Stomach (tissue), 4 donors: Measurements from ENCODE around the gene R3HDM2.

ENCODE experiments used
- EP300 ChIP-seq: sonication (generic); formaldehyde crosslinking; IDR thresholded peaks from one replicate; pipeline ENCODE4 v1.6.1; 2017; ENCODE audit warnings: antibody characterized with exemption
- POLR2AphosphoS5 ChIP-seq, 3 donors: sonication (generic); formaldehyde crosslinking; IDR thresholded peaks; one replicate each; pipeline ENCODE4 v1.6.1; 2016; ENCODE audit warnings: antibody characterized with exemption in 3 of 3
- TF ChIP-seq, protein P1 (sequence below), 7 experiments: fragments of 450-650 bp in 4 of 7; fragments of 200-600 bp in 3 of 7; sonication (generic) in 3 of 7; IDR thresholded peaks; one replicate each; pipeline ENCODE4 v1.5.1; 2016 to 2019; ENCODE audit warnings: antibody characterized with exemption in 7 of 7, control low read depth in 2 of 7, mild to moderate bottlenecking in 1 of 7

DNA sequence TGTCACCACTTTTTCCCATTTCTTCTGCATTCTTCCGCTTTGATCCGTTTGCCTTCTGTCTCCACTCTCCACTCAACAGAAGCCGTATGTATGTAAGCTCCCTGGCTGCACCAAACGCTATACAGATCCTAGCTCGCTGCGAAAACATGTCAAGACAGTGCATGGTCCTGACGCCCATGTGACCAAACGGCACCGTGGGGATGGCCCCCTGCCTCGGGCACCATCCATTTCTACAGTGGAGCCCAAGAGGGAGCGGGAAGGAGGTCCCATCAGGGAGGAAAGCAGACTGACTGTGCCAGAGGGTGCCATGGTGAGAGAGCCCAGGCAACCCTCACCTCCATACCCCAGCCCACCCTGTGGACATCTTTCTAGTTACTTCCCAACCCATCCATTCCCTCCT lies 37.1 kb upstream of the R3HDM2 start:
- TF ChIP-seq POLR2AphosphoS5 (IDR thresholded peaks at IDR 0.05) (no peak), EP300 (no peak)
- TF ChIP-seq, protein P1, sequence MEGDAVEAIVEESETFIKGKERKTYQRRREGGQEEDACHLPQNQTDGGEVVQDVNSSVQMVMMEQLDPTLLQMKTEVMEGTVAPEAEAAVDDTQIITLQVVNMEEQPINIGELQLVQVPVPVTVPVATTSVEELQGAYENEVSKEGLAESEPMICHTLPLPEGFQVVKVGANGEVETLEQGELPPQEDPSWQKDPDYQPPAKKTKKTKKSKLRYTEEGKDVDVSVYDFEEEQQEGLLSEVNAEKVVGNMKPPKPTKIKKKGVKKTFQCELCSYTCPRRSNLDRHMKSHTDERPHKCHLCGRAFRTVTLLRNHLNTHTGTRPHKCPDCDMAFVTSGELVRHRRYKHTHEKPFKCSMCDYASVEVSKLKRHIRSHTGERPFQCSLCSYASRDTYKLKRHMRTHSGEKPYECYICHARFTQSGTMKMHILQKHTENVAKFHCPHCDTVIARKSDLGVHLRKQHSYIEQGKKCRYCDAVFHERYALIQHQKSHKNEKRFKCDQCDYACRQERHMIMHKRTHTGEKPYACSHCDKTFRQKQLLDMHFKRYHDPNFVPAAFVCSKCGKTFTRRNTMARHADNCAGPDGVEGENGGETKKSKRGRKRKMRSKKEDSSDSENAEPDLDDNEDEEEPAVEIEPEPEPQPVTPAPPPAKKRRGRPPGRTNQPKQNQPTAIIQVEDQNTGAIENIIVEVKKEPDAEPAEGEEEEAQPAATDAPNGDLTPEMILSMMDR (IDR thresholded peaks at IDR 0.05), result no peak
